HG02973 (cell line): ENCODE measurements around the gene SLC39A11.
"Not testable (repeated sequence)": the region's sequence is repeated elsewhere in the genome, so short reads cannot be mapped to it uniquely, and the experiment has no call there.

ENCODE experiments used
- ATAC-seq: cut with Tn5 transposase; IDR thresholded peaks from one replicate; pipeline ENCODE4 v1.9.1; 2021; ENCODE audit warnings: moderate library complexity; ENCODE audit not compliant: unreplicated experiment

SLC39A11 gene

DNA sequence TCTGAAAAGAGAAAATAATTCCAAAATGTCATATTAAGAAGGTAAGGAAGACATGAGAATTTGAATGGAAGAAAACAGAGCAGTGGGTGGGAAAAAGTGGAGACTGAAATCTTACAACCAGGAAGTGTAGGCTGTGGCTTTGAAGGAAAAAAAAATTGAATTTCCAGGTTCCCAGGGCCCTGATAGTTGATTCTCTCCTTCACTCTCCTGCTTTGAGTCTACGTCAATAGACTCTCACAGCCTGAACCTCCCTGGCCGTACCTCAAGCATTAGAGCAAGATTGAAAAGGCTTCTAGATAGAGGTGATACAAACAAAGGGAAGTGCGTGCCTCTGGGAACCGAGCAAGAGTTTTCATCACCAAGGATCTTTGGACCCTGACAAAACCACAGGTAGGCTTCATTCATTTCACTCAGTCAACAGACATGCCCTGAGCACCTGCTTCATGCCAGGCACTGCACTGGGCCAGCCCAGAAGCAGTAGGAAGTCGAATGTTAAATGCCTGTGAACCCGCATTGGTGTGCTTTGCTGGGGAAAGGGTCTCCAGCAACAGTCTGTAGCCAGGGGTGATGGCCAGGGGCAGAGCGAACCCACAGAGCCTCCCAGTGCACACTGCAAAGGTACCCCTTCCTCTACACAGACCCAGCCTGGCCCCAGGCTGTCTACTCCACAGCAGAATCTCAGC, 163.9 kb downstream of the SLC39A11 start:
- ATAC-seq, result no peak

DNA sequence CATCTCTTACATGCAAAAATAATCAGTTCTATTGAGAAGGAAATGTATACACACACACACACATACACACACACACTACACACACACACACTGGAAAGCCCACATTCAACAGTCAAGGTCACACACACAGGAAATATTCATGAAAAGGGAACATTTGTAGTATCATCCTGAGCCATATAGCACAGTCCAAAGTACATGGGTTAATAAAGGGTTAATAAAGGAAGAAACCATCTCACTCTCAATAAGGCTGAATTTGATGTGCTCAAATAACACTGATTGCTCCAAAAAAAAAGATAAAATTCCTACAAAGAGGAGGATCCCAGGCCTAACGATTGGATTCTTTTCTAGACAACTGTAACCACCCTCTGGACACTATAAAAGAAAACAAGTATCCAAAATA, 164.7 kb downstream of the SLC39A11 start:
- no peak for ATAC-seq

DNA sequence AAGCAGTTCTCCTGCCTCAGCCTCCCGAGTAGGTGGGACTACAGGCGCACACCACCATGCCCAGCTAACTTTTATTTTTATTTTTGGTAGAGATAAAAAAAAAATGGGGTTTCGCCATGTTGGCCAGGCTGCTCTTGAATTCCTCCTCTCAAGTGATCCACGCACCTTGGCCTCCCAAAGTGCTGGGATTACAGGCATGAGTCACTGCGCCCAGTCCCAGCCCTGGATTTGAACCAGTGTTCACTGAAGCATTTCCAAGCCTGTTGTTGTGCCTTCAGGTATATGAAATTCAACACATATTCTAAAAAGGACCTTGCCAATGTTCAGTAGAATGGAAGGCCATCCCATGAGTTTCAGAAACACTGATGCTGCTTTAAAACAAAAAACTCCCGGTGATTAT, 165.3 kb downstream of the SLC39A11 start:
- no peak for ATAC-seq

DNA sequence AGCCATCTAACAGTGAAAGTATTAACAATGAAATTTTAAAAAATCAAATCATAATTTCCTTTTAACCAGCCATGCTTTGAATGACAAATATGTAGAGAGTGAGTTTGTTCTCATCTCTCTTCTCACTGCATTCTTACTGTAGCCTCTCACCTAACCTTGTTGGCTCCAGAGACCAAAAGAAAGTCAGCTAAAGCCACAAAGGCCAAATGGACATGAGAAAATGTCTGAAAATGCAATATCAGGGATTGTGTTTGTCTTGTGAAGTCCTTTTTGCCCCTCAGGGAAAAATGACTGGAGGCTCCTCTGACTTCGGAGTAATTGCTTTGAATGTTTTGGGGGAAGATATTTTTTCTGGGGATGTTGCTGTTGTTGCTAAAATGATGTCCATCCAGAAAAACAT, 166.3 kb downstream of the SLC39A11 start:
- ATAC-seq, result no peak

DNA sequence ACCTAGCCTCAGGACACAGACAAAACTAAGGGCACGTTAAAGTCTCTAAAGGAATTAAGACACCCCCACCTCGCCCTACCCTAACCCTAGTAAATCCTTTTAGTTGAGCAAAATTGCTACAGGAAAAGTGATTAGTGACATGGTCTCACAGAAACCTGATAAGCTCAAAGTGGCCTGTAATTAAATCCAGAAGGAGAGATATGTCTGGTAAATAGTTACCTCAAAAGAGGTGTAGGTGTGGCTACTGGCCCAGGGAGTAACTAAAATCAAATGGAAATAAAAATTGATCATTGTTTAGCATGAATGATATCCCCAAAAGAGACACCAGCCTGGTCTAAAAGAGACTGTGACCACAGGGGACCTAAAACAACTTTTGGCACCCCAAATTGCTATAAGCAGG, 168.3 kb downstream of the SLC39A11 start:
- no peak for ATAC-seq

DNA sequence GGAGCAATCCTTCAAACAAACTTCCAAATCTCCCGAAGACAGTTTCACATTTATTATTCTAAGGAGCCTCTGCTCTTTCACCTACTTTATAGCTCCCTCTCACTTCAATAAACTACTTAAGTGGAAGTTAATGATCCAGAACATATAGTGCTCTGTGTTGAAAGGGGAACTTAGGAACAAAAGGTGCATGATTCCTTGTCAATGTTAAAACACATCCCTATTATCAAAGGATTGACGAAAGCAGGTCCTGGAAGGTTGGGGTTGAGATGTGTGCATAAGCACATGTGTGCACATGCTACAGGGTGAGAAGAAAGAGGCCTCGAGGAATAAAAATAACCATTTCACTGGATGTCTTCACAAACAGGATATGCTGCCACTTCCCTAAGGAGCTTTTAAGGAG, 170.3 kb downstream of the SLC39A11 start:
- ATAC-seq, result no peak

DNA sequence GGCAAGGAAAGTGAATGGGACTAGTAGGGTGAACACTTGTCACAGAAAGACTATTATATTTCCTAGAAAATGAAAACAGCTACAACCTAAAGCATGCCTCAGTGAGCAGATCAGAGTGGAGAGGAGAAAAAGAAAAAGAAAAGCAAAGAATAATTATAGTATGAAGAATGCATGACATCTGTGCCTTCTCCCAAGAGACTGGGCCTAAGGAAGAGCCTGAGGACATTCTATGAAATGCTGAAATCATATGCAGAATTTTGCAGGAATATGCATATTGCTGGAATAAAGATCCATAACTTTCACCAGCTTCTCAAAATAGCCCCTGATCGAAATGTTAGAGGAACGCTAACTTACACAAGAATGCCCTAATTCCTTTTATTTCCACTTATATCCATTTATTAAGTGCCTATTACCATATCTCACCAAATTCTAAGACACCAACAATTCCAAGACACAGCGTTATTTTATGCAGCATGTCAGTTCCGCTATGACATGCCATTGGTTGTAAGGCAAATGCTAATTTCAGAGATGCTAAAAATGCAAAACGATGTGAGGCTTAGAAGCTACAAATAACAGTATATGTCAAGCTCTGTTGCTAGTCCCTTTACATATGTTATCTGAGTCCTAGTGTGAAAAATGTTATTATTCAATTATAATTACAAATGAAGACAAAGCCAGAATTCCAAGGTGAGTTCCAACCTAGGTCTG, 171.0 kb downstream of the SLC39A11 start:
- ATAC-seq, result no peak

DNA sequence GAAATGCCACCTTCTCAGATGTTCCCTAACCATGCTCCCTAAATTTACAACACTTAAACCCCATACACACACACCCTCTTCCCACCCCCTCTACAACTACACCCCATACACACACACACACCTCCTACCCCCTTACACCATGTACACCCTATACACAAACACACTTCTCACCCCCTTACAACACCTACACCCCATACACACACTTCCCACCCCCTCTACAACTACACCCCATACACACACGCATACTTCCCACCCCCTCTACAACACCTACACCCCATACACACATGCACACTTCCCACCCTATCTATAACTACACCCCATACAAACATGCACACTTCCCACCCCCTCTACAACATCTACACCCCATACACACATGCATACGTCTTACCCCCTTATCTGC, 172.0 kb downstream of the SLC39A11 start:
- no peak for ATAC-seq

DNA sequence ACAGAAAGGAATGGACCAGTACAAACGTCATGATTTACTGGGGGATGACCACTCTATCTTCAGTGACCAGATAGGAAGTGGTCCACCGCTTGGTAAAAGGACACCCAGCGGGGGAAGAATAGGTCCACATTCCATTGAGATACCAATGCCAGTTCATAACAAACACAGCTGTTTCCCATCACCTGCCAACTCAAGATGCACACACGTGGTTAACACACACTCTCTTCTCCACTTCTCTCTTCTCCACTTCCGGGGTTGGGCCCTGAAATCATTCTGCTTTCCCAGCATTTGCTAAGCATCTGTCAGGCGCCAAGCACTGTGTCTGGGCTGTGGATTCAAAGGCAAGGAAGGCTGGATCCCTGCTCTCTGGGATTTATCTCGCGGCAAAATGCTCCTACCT, 175.5 kb downstream of the SLC39A11 start:
- ATAC-seq, result no peak

DNA sequence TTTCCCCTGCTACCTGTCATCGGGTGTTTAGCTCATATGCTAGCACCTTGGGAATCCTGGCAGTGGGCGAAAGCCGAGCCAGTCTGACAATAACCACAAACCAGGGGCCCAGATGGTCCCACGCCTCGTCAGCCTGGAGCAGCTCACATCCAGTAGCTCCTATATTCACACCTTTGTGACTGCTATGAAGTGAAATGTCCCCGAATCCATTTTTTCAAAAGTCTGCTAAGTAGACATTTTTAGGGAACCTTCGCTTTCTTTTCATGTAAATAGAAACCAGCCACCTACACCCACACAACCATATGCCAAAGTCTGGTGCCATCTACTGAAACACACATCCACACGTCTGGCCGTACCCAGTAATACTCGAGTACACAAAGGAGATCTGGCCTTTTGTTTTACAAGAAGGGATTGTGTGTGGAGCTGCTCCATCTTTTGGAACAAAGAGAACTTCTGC, 176.8 kb downstream of the SLC39A11 start:
- no peak for ATAC-seq

DNA sequence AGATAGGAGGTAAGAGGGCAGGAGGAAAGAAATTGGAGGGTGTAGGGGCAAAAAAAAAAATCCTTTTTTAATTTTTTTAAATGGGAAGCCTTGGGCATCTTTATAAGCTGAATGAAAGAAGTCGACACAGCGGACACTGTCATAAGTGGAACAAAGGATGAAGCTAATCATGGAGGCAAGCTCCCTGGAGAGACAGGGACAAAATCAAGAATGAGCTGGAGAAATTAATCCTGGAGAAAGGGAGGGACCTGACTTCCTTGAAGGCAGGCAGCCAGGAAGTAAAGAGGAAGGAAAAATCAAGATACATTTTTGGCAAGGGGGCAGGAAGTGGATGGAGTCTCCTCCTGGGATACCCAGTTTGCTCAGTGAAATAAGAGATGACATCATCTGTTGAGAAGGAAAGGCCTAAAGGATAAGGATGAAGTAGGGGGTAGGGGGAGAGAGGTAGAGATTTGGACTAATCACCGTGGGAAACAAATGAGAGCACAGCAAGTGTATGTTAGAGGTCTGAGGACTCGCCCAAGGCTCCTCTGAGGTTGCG, 179.3 kb downstream of the SLC39A11 start:
- no peak for ATAC-seq

DNA sequence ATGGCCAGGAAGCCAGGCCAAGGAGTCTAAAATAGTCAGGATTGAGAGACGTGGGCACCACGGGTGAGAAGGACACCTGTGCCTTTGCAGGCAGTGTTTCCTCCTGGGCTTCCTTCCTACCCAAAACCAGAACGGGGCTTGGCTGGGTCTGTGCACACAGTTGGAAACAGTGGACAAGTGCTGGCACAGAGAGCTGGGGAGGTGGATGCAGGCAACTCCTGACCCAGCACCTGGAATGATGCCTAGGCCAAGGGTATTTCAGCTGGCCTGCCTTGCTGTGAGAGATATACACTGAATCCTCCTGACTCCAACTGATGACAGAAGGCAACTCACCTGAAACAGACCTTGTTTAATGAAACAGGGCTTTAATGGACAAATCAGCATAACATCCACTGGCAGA, 186.2 kb downstream of the SLC39A11 start:
- no peak for ATAC-seq

DNA sequence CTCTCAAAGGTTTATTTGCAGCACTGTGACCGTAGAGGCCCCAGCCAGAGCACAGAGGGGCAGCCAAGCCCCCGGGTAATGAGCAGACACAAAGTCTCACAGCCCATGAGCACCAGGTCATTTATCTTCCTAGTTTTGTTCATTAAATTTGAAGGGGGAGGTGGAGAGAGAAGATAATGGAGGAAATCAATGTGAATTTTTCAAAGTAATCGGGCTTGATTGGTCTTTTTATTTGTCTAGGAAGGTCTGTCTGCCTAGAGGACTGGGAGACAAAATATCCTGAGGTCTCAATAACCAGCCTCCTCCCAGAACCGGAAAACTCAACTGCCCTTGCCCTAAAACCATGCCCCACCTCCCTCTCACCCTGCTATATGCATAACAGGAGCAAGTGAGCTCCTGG, 189.0 kb downstream of the SLC39A11 start:
- no peak for ATAC-seq

DNA sequence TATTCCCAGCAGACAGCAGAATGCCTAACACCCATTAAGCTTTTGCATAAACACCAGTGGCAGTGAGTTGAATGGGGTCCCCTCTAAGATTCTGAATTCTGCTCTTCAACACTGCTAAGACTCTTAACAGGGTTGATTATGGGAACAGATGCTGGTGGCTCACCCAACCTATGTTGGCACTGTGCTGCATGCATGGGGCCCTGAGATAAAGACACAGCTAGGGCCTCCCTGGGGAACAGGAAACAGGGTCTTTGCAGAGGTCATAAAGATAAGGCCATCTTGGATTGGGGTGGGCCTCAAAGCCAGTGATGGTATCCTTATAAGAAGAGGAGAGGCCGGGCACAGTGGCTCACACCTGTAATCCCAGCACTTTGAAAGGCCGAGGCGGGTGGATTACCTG, 190.8 kb downstream of the SLC39A11 start:
- no peak for ATAC-seq

DNA sequence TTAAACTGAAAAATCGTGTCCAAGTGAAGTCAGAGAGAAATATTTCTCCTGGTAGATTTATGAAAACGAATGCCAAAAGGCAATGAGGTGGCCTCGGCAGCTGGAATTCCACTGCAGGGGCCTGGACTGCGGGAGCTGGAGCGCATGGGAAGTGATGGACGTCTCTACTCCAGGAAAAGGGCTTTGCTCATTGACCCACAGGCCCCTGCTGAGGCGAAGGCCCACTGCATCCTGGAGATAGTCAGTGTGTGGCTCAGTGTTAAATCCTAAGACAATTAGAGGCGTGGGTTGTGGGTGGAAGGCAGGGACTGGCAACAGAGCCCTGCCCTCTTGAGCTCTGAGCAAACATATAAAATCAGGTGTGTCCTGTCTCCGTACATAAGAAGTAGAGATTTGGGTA, 191.4 kb downstream of the SLC39A11 start:
- no peak for ATAC-seq

DNA sequence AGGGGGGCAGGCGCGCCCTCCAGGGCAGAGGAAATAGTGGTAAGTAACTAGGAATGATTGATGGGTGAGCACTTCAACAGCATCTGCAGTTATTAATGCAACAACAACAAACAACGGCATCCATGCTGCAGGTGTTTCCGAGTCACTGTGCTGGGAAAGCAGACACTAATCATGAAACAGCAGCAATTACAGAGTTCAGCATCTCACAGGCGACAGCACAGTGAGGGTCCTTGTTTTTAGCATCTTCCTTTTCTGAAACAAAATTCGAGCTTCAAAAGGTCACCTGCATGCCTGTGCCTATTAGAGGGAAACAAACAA, 191.9 kb downstream of the SLC39A11 start:
- ATAC-seq, result no peak

DNA sequence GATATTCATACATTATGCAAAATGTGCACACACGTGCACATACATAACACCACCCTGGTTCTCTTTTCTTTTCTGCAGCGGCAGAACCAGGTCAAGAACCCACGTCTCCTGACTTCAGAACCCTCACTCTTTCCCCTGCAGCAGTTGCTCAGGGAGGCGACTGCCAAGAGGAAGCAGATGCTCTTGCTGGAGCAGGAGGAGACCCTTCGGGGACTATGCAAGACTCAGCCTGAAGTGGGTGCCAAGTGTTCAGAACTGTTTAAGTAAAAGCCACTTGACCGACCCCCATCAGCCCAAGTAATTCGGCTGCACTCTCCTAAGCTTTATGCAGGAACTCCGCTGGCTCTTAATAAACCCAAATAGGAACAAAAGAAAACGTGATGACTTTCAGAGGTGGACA, 193.8 kb downstream of the SLC39A11 start:
- ATAC-seq, result no peak

DNA sequence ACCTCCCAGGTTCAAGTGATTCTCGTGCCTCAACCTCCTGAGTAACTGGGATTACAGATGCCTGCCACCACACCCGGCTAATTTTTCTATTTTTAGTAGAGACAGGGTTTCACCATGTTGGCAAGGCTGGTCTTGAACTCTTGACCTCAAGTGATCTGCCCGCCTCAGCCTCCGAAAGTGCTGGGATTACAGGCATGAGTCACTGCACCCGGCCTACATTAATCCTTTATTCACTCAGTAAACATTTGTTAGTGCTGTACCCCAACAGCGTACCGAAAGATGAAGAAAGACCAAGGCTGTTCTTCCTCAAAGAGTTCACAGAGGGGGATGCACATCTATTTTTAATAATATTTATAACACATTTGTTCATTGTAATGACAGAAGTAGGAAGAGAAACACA, 196.2 kb downstream of the SLC39A11 start:
- ATAC-seq, result not testable (repeated sequence)

DNA sequence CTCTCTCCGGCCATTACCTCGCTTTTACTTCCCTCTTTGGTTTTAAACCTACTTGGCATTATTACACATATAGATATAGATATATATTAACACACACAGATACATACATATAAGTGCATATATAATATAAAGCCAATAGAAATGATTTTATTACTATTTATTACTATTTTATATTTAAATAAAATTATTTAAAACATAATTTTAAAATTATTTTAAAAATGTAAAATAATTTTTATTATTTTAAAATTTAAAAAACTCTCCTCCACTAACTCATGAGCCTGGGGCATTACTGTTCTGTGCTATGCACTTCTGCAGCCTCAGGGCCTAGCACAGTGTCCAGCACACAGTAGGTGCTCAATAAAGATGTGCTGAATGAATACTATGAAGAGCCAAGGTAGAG, 200.9 kb downstream of the SLC39A11 start:
- ATAC-seq, result no peak

DNA sequence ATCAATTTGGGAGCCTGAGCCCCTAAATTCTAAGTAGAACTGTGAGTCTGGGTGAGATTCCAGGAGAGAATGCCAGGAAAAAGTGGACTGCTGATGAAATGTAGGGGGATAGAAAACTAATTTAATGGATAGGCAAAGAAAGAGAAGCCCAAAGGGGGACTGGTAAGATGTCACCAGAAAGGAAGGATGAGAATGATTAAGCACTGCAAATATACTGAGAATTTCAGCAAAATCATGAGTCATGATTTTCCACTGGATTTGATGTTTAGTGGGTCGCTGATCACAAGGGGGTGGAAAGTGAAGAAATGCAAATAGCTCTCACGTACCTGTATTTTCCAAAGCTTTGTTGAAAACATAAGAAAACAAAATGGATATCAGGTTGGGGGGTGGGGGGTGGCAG, 201.8 kb downstream of the SLC39A11 start:
- no peak for ATAC-seq

DNA sequence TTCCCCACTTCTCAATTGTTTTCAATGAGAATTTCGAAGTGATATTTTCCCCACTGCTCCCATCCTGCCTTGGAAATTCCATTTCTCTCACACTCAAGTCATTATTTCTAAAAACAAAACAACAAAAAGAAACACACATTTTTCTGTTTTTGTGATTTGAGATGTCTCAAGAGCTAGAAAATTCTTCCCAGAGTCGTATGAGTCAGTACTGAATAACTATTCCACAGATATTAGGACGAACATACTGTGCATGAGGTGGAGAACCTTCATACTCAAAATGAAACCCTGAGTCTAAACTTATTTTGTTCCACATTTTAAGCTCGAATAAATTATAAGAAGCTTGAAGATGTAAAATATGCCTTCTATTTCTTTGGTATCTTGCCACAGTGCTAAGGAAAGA, 204.6 kb downstream of the SLC39A11 start:
- no peak for ATAC-seq

DNA sequence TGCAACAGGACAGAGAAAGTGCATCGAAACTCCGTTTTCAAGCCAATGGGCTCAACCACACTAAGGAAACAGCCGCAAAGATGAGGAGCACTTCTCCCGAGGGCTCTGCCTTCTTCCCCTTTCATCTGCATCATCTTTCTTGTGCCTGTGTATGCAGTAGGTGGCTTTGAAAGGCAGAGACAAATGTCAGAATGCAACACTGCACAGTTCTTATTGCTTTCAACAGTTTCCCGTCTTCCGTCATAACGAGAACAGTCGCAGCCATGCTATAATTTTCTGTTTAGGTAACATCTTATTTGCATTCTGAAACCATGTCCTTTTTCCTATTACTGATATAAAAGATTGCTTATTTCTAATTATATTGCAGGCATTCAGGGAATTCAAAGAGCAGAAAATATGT, 205.2 kb downstream of the SLC39A11 start:
- ATAC-seq, result no peak

DNA sequence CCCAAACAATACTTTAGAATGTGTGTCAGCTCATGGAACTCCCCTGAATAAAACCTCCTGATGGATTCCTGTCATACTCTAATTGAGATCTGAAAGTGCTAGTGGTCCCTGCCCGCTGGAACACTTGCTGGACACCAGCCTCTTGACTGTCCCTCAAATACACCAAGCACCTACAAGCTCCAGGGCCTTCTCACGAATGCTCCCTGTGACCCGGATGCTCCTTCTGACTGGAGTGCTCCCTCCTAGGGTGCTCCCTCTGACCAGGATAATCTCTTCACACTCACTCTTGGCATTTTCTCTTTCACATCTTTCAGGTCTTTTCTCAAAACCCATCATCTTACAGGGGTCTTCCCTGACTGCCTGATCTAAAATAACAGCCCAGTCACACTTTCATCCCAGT, 205.9 kb downstream of the SLC39A11 start:
- ATAC-seq, result no peak
